Activated naive CD8-positive, alpha-beta T cell treated with anti-CD3 and anti-CD28 coated beads, Interleukin-2, amount 50 U/mL, for 24 hours (primary cell): ENCODE measurements around the gene CENPK.
"Not testable (repeated sequence)": the region's sequence is repeated elsewhere in the genome, so short reads cannot be mapped to it uniquely, and the experiment has no call there.

Experiments used
- ATAC-seq: fragments of 150-1000 bp; cut with Tn5 transposase; one replicate; pipeline ENCODE4 v1.10.0; 2021
- DNase-seq: peaks from one replicate; pipeline ENCODE4 v3.0.0; 2021
- H3K27ac Mint-ChIP-seq: one replicate; pipeline ENCODE4 v1.8.0; 2021; ENCODE audit warnings: mild to moderate bottlenecking, mixed read lengths
- H3K27me3 Mint-ChIP-seq: one replicate; pipeline ENCODE4 v1.8.0; 2021; ENCODE audit warnings: mixed read lengths
- H3K36me3 Mint-ChIP-seq: one replicate; pipeline ENCODE4 v1.8.0; 2021; ENCODE audit warnings: low read depth, mixed read lengths
- H3K4me1 Mint-ChIP-seq: one replicate; pipeline ENCODE4 v1.8.0; 2021; ENCODE audit warnings: mixed read lengths
- H3K4me3 Mint-ChIP-seq: one replicate; pipeline ENCODE4 v1.8.0; 2021; ENCODE audit warnings: mild to moderate bottlenecking, moderate library complexity, mixed read lengths
- H3K9me3 Mint-ChIP-seq: one replicate; pipeline ENCODE4 v1.8.0; 2021; ENCODE audit warnings: mixed read lengths

Gene CENPK

DNA sequence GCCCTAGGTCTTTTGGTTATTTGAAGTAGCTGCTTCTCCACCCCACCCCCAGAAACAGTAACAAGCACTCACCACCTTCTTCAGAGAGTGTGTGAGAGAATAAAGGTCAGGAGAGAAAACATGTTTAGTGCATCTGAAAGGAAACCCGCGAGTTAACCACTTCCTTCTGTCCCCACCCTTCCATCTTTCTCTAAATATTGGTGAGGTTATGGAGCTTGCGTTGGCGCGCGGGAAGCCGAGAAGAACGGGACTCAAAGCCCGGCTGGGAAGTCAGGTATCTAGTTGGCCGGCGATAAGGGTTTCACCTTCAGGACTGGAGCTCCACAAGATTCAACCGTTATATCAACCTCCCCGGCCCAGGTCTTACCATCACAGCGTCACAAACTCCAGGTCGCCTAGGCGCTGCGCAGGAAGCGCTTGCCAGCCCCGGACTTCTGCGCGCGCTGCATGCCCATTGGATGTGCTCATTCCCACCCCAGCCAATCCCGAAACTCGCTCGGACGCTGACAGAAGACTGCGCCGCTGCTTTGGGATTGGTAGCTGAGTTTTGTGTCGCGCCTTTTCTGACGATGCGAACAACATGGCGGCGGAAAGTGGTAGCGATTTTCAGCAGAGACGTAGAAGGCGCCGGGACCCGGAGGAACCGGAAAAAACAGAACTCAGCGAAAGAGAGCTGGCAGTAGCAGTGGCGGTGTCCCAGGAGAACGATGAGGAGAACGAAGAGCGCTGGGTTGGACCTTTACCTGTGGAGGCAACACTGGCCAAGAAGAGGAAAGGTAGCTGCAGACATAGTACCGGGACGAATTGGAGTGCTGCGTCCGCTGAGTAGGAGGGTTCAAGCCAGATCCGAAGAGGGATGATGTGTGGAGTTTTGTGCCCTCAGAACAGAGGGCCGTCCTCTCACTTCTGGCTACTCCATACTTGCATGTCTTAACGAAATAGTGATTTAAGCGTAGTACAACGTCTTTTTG lies at the start of gene CENPK, which contains the start of gene PPWD1:
CENPK (minus strand) TSS at position 438 of the 971 bp plus-strand sequence. CDS start 8,261 bp downstream, outside the sequence.
PPWD1 (plus strand) TSS at position 566 of the 971 bp plus-strand sequence; CDS start at position 581, 15 bp downstream.
- Mint-ChIP-seq H3K36me3 (peaks cover 40% of the 10 kb centered on the region), H3K27ac (peak within 1 kb of the TSS; percentile 100), H3K9me3 (no peaks in the 10 kb centered on the region), H3K4me1 (peaks cover 57% of the 10 kb centered on the region), H3K4me3 (peak within 1 kb of the TSS; percentile 100), H3K27me3 (no peaks in the 10 kb centered on the region)
- ATAC-seq (peak; percentile 99), DNase-seq (peak; percentile 93)

DNA sequence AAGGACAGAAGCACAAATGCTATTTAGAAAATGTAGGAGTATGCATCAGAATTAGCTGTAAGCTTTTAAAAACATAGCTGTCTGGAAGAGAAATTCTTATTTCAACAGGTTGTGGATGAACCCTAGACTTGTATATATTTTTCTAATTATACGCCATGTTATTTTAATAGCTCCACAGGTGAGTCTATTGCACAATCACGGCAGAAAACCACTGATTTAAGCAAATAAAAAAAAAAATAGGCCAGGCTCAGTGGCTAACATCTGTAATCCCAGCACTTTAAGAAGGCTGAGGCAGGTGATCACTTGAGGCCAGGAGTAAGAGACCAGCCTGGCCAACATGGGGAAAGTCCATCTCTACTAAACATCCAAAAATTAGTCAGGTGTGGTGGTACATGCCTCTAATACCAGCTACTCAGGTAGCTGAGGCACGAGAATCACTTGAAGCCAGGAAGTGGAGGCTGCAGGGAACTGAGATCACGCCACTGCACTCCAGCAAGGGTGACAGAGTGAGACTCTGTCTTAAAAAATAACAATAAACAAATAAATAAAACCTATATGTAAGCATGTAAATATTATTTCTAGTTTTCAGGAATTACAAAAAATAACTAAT lies 49.4 kb upstream of the CENPK start:
- ATAC-seq, result no peak
- no peaks in the 10 kb centered on the region for H3K4me1 Mint-ChIP-seq
- no peak for DNase-seq
- no peaks in the 10 kb centered on the region for H3K27me3 Mint-ChIP-seq
- H3K4me3 Mint-ChIP-seq, result no peak overlapping the region
- H3K27ac Mint-ChIP-seq, result no peak overlapping the region
- H3K36me3 Mint-ChIP-seq, result peaks cover 41% of the 10 kb centered on the region
- H3K9me3 Mint-ChIP-seq, result no peaks in the 10 kb centered on the region

- Mint-ChIP-seq H3K4me1 (no peaks in the 10 kb centered on the region), H3K36me3 (peaks cover 44% of the 10 kb centered on the region), H3K4me3 (no peak overlapping the region), H3K27me3 (no peaks in the 10 kb centered on the region), H3K9me3 (no peaks in the 10 kb centered on the region), H3K27ac (no peak overlapping the region)
- ATAC-seq (no peak), DNase-seq (no peak)
Measured at GRCh38 chr5:65611524-65611923, 48.6 kb upstream of the CENPK start.

DNA sequence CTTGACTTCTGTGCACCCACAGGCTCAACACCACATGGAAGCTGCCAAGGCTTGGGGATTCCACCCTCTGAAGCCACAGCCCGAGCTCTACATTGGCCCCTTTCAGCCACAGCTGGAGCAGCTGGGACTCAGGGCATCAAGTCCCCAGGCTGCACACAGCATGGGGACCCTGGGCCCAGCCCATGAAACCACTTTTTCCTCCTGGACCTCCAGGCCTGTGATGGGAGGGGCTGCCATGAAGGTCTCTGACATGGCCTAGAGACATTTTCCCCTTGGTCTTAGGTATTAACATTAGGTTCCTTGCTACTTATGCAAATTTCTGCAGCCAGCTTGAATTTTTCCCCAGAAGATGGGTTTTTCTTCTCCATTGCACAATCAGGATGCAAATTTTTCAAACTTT lies 38.8 kb upstream of the CENPK start:
- not testable (repeated sequence) for ATAC-seq

DNA sequence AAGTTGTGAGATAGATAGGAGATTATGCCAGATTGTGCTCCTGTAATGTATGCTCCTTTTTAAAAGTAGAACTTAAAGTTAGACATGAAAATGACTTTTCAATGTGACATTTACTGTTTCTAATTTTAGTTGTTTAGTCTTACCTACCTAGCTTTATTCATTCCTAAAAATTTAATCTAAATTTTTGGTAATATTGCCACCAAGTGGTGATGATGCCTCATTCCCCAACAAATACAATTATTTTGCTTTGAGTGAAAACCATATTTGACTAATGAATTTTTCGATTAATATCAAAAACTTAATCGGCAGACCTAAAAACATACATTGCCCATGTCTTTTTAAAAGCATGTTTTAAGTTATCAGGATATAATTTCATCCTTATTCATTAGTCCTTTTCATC lies 25.7 kb upstream of the CENPK start:
- ATAC-seq (no peak), DNase-seq (no peak)
- Mint-ChIP-seq H3K36me3 (peaks cover 18% of the 10 kb centered on the region), H3K4me1 (no peaks in the 10 kb centered on the region), H3K9me3 (no peaks in the 10 kb centered on the region), H3K27ac (no peak overlapping the region), H3K27me3 (no peaks in the 10 kb centered on the region), H3K4me3 (no peak overlapping the region)

More for the DNA sequence above, 38.8 kb upstream of the CENPK start:
- H3K27ac Mint-ChIP-seq, H3K4me3 Mint-ChIP-seq, H3K4me1 Mint-ChIP-seq, DNase-seq, H3K27me3 Mint-ChIP-seq: not testable (repeated sequence)
- Mint-ChIP-seq H3K36me3 (peaks cover 63% of the 10 kb centered on the region), H3K9me3 (peaks cover 12% of the 10 kb centered on the region)

GRCh38 chr5:65577141-65577540 lies 14.2 kb upstream of the CENPK start:
- peaks cover 30% of the 10 kb centered on the region for H3K36me3 Mint-ChIP-seq
- peaks cover 7% of the 10 kb centered on the region for H3K4me1 Mint-ChIP-seq
- ATAC-seq, result no peak
- H3K9me3 Mint-ChIP-seq, result no peaks in the 10 kb centered on the region
- H3K4me3 Mint-ChIP-seq, result no peak overlapping the region
- no peaks in the 10 kb centered on the region for H3K27me3 Mint-ChIP-seq
- DNase-seq, result no peak
- peak overlapping the region; percentile 28 for H3K27ac Mint-ChIP-seq

DNA sequence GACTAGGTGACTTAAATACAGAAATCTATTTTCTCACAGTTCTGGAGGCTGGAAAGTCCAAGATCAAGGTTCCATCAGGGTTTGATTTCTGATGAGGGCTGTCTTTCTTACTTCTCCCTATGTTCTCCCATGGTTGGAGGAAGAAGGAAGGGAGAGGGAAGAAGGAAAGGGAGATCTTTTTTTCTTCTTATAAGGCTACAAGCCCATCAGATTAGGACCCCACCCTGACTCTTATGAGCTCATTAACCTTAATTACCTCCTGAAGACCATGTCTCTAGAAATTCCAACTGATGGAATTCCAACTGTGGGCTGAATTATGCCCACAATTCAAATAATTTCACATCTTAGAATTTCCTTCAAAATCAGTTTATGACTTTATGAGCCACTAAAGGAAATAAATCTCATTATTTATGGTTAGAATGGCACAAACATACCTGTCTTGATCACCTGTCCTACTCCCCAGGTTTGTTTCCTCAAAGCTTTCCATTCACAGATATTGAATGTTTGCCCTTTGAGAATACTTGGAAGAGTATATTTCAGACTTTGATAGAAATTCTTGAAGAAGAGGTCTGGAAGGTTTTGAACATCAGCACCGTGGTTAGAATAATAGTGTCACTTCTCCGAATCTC lies 7.7 kb upstream of the CENPK start:
- Mint-ChIP-seq H3K4me1 (peaks cover 22% of the 10 kb centered on the region), H3K27ac (no peak overlapping the region), H3K9me3 (no peaks in the 10 kb centered on the region), H3K36me3 (peaks cover 20% of the 10 kb centered on the region), H3K27me3 (no peaks in the 10 kb centered on the region), H3K4me3 (no peak overlapping the region)
- DNase-seq (no peak), ATAC-seq (no peak)

- H3K4me1 Mint-ChIP-seq, result peaks cover 55% of the 10 kb centered on the region
- no peak for DNase-seq
- H3K9me3 Mint-ChIP-seq, result no peaks in the 10 kb centered on the region
- H3K27ac Mint-ChIP-seq, result peak overlapping the region; percentile 79
- no peak for ATAC-seq
- peak overlapping the region; percentile 27 for H3K4me3 Mint-ChIP-seq
- no peaks in the 10 kb centered on the region for H3K27me3 Mint-ChIP-seq
- H3K36me3 Mint-ChIP-seq, result peaks cover 20% of the 10 kb centered on the region
Measured at GRCh38 chr5:65566505-65566904, 3.5 kb upstream of the CENPK start.

DNA sequence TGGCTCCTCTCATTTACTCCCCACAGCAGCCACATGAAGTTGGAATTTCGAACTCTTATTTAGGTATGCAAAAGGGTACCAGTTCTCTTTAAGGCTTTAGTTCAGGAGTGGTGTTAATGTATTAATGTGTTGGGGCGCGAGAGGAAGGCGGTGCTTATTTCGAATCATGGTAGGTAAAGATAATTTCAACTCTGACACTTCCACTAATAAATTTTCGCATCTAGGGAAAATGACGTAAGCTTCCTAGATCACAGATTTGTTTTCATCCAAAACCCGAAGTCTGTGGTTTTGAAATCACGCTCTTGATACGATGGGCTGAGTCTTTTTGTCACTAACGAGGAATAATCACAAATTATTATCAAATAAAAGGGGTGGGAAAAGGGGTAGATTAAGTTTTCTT lies 809 bp upstream of the CENPK start:
- Mint-ChIP-seq H3K36me3 (peaks cover 33% of the 10 kb centered on the region), H3K27ac (peak overlapping the region; percentile 100), H3K9me3 (no peaks in the 10 kb centered on the region), H3K4me3 (peak overlapping the region; percentile 100), H3K27me3 (no peaks in the 10 kb centered on the region), H3K4me1 (peaks cover 60% of the 10 kb centered on the region)
- no peak for ATAC-seq
- DNase-seq, result no peak

DNA sequence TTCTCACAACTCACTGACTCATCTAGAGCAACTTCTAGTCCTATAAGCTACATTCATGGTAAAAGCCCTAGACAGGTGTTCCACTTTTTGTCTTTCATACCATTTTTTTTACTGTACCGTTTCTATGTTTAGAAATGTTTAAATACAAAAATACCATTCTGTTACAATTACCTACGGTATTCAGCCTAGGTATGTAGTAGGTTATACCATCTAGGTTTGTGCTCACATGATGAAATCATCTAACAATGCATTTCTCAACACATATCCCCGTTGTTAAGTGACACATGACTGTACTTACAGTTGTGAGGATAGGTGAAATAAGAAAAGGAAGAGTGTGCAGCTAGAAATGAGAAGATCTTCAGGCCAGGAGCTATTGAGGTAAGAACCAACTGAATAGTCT lies 6.2 kb downstream of the CENPK start:
- peaks cover 51% of the 10 kb centered on the region for H3K36me3 Mint-ChIP-seq
- H3K4me1 Mint-ChIP-seq, result peaks cover 8% of the 10 kb centered on the region
- ATAC-seq (no peak), DNase-seq (no peak)
- H3K9me3 Mint-ChIP-seq, result no peaks in the 10 kb centered on the region
- no peak overlapping the region for H3K4me3 Mint-ChIP-seq
- no peaks in the 10 kb centered on the region for H3K27me3 Mint-ChIP-seq
- no peak overlapping the region for H3K27ac Mint-ChIP-seq

- peaks cover 4% of the 10 kb centered on the region for H3K4me1 Mint-ChIP-seq
- no peaks in the 10 kb centered on the region for H3K9me3 Mint-ChIP-seq
- ATAC-seq (no peak), DNase-seq (no peak)
- H3K27ac Mint-ChIP-seq, result no peak overlapping the region
- H3K36me3 Mint-ChIP-seq, result peaks cover 51% of the 10 kb centered on the region
- no peaks in the 10 kb centered on the region for H3K27me3 Mint-ChIP-seq
- H3K4me3 Mint-ChIP-seq, result no peak overlapping the region
Measured at GRCh38 chr5:65556181-65556580, 6.8 kb downstream of the CENPK start.

GRCh38 chr5:65555287-65555686 lies 7.7 kb downstream of the CENPK start:
- Mint-ChIP-seq H3K27ac (no peak overlapping the region), H3K4me1 (peaks cover 1% of the 10 kb centered on the region), H3K36me3 (peaks cover 51% of the 10 kb centered on the region), H3K4me3 (no peak overlapping the region), H3K27me3 (no peaks in the 10 kb centered on the region), H3K9me3 (no peaks in the 10 kb centered on the region)
- ATAC-seq (no peak), DNase-seq (no peak)

GRCh38 chr5:65553941-65554340 lies 9.0 kb downstream of the CENPK start:
- peaks cover 55% of the 10 kb centered on the region for H3K36me3 Mint-ChIP-seq
- no peak for DNase-seq
- H3K27ac Mint-ChIP-seq, result no peak overlapping the region

GRCh38 chr5:65548281-65548680 lies 14.7 kb downstream of the CENPK start:
- H3K4me3 Mint-ChIP-seq, result no peak overlapping the region
- no peaks in the 10 kb centered on the region for H3K27me3 Mint-ChIP-seq
- peaks cover 70% of the 10 kb centered on the region for H3K36me3 Mint-ChIP-seq
- no peak for ATAC-seq
- DNase-seq, result no peak
- H3K9me3 Mint-ChIP-seq, result no peaks in the 10 kb centered on the region
- H3K27ac Mint-ChIP-seq, result no peak overlapping the region
- H3K4me1 Mint-ChIP-seq, result peaks cover 2% of the 10 kb centered on the region

More at GRCh38 chr5:65553941-65554340, 9.0 kb downstream of the CENPK start:
- no peak for ATAC-seq
- no peaks in the 10 kb centered on the region for H3K4me1 Mint-ChIP-seq
- no peak overlapping the region for H3K4me3 Mint-ChIP-seq
- H3K27me3 Mint-ChIP-seq, result no peaks in the 10 kb centered on the region
- H3K9me3 Mint-ChIP-seq, result no peaks in the 10 kb centered on the region
